AG10803 (cell line): ENCODE data around the gene THSD4.

ENCODE experiments used
- DNase-seq: peaks from one replicate; pipeline ENCODE4 v3.0.0; 2010; ENCODE audit warnings: low read depth
- H3K4me3 ChIP-seq: 2 replicates; pipeline ENCODE4 v1.5.1; 2011; ENCODE audit warnings: mild to moderate bottlenecking, low read length, control low read depth
- CTCF ChIP-seq: conservative IDR thresholded peaks from 2 replicates; pipeline ENCODE4 v1.5.1; 2011; ENCODE audit warnings: mild to moderate bottlenecking, low read length, control low read depth, inconsistent platforms

Gene THSD4

DNA sequence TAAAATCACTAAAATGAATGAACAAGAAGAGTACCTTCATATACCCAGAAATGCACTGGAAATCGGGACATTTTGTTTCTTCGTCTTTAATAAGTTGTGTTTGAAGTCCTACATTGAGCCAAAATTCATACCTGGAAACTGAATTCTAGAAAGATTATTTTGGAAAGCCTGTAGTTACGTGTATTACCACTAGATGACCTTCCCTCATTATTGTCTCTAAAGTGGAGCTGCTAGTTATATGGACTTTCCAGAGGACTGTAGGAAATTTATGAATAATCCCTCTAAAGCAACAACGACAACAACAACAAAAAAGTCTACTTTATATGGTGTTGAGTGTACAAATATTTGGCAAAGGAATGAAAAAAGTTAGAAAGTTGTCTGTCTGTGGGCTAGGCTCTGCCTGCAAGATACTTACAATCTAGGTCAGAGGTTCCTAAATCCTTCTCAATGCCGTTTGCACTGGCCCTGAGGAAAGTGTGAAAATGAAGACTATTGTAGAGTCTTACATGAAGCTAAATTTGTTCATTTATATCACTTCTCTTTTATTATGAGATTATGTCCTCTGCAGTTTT is 460.3 kb downstream of the THSD4 start:
- peak; percentile 73 for TF ChIP-seq CTCF
- H3K4me3 ChIP-seq, result no peak overlapping the region
- DNase-seq, result peak; percentile 21

DNA sequence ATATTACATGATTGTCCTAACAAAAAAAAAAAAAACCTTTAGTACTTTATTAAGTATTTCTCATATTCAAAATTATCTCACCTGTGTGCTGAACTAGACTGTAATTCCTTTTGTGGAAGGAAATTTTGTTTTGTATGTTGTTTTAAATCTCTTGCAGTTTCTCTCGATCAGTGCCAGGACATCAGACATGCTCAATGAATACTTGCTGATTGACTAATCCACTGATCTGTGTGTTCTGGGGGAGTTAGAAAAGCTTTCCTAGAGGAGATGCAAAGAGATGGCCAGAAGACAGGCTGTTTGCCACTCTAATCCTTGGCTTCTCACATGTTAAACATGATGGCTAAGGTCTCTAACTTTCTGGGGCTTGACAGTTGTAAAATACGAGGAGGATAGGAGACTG is 461.8 kb downstream of the THSD4 start:
- H3K4me3 ChIP-seq, result no peak overlapping the region
- TF ChIP-seq CTCF, result no peak
- no peak for DNase-seq

GRCh38 chr15:71581398-71581930 is 466.2 kb downstream of the THSD4 start:
- H3K4me3 ChIP-seq, result no peak overlapping the region
- peak; percentile 13 for DNase-seq
- TF ChIP-seq CTCF, result no peak

- TF ChIP-seq CTCF, result no peak
- H3K4me3 ChIP-seq, result no peak overlapping the region
- no peak for DNase-seq
Observed at GRCh38 chr15:71585159-71585558, 469.9 kb downstream of the THSD4 start.

- H3K4me3 ChIP-seq, result no peak overlapping the region
- no peak for TF ChIP-seq CTCF
- no peak for DNase-seq
Observed at GRCh38 chr15:71586463-71586862, 471.2 kb downstream of the THSD4 start.

GRCh38 chr15:71588746-71589145 is 473.5 kb downstream of the THSD4 start:
- peak; percentile 40 for DNase-seq
- no peak for TF ChIP-seq CTCF
- no peak overlapping the region for H3K4me3 ChIP-seq

- no peak for TF ChIP-seq CTCF
- no peak for DNase-seq
- H3K4me3 ChIP-seq, result no peak overlapping the region
Observed at GRCh38 chr15:71591057-71591456, 475.8 kb downstream of the THSD4 start.
